ENCODE results near the gene TADA3.
A peak's percentile ranks its signal among the peaks of the same experiment; 100 is the strongest.

TADA3 gene, protein sequence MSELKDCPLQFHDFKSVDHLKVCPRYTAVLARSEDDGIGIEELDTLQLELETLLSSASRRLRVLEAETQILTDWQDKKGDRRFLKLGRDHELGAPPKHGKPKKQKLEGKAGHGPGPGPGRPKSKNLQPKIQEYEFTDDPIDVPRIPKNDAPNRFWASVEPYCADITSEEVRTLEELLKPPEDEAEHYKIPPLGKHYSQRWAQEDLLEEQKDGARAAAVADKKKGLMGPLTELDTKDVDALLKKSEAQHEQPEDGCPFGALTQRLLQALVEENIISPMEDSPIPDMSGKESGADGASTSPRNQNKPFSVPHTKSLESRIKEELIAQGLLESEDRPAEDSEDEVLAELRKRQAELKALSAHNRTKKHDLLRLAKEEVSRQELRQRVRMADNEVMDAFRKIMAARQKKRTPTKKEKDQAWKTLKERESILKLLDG

GRCh38 chr3:9792405-9793160 is at the start of gene TADA3, which contains the start of gene ARPC4:
TADA3 (minus strand) TSS chr3:9792473; CDS start chr3:9791466, 1,007 bp downstream.
ARPC4 (plus strand) TSS chr3:9793082; CDS start chr3:9793122, 40 bp downstream.
- DNase-seq (ENCODE audit: low spot score): peak; percentile 97

- DNase-seq (ENCODE audit: low spot score): no peak
Observed at GRCh38 chr3:9841015-9841414, 48.7 kb upstream of the TADA3 start.

DNA sequence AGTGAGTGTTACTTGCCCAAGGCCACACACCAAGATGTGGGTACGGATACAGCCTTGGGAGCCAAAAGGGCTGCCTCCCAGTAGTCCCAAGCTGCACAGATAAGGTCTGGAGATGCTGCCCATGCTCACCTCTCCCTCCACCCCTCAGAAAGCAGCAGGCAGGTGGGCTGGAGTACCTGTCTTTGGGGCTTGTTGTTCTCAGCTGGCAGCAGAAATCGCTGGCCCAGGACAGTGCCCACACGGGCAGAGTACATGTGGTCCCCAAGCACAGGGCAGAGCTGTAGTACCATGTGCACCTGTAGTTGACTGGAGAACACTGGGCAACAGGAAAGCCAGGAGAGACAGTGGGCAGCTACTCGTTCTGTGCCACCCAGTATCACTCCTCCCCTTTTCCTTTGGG is 46.6 kb upstream of the TADA3 start:
- no peak for DNase-seq (ENCODE audit: low spot score)

DNA sequence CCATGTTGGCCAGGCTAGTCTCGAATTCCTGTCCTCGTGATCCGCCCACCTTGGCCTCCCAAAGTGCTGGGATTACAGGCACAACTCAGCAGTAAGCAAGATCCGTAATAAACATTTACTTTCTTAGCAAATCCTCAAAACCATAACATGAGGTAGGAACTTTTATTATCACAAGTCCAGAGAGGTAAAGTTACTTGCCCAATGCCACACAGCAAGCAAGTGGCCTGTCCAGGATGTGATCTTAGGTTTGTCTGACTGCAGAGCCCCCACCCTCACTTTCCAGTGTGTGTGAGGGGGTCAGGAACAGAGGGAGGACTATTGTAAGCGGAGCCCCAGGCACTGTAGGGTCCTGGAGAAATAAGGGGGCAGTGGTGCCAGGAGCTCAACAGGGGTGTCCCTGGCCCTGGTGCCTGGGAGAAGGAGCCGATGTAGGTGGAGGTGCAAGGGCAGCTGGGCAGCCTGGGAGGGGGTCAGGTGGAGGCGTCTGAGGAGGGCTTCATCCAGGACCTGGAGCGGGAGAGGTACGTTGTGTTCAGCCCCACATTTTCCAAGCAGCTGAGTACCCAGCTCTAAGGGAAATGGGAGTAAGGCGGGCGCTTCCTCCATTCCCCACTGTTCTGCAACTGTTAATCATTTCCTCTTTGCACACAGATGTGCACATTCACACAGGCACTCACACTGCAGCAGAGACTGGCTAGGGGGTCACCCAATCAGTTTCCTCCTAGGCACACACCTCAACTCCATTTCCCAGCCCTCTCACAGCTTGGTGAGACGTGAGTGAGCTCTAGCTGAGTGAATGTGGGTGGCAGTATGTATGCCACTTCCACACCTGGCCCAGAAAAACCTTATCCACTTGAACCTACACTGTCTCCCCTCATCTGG is 45.7 kb upstream of the TADA3 start:
- no peak for DNase-seq (ENCODE audit: low spot score)

- no peak for DNase-seq (ENCODE audit: low spot score)
Observed at GRCh38 chr3:9834520-9835380, 42.5 kb upstream of the TADA3 start.

DNA sequence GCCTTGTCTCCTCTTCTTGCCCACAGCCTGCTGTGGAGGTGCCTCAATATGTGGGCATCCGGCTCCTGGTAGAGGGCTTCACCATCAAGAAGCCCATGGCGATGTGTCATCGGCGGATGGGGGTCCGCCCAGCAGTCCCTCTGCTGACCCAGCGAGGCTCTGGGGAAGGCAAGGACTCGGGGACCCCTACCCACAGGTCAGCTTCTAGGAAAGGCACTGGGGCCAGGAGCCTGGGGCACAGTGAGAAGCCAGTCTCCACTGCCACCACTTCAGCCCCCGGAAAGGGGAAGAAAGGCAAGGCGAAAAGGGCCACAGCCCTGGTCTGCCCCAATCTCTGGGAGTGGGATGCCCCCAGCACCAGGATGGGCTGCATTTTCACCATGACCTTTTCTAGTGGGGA is 40.8 kb upstream of the TADA3 start:
- DNase-seq (ENCODE audit: low spot score): no peak

GRCh38 chr3:9831253-9831652 is 39.0 kb upstream of the TADA3 start:
- DNase-seq (ENCODE audit: low spot score): no peak

- no peak for DNase-seq (ENCODE audit: low spot score)
Observed at GRCh38 chr3:9828801-9829755, 36.8 kb upstream of the TADA3 start.

GRCh38 chr3:9826815-9827573 is 34.7 kb upstream of the TADA3 start:
- peak; percentile 72 for DNase-seq (ENCODE audit: low spot score)

- DNase-seq (ENCODE audit: low spot score): no peak
Observed at GRCh38 chr3:9825451-9826040, 33.3 kb upstream of the TADA3 start.

- peak; percentile 38 for DNase-seq (ENCODE audit: low spot score)
Observed at GRCh38 chr3:9820946-9821345, 28.7 kb upstream of the TADA3 start.

DNA sequence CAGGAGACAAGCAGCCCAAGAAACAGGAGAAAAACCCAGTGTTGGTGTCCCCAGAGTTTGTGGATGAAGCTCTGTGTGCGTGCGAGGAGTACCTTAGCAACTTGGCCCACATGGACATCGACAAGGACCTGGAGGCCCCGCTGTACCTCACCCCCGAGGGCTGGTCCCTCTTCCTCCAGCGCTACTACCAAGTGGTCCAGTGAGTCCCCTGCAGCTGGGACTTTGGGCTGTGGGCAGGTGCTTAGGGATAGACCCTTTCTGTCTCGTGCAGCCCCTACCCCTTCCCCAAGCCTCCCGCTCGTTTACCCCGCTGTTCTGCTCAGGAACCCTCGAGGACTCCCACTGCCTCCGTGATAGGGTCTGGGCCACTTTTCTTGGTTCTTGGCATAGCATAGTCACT is 28.3 kb upstream of the TADA3 start:
- no peak for DNase-seq (ENCODE audit: low spot score)

GRCh38 chr3:9818666-9819335 is 26.5 kb upstream of the TADA3 start:
- no peak for DNase-seq (ENCODE audit: low spot score)

GRCh38 chr3:9817436-9817835 is 25.2 kb upstream of the TADA3 start:
- no peak for DNase-seq (ENCODE audit: low spot score)

- DNase-seq (ENCODE audit: low spot score): no peak
Observed at GRCh38 chr3:9815986-9816385, 23.7 kb upstream of the TADA3 start.

DNA sequence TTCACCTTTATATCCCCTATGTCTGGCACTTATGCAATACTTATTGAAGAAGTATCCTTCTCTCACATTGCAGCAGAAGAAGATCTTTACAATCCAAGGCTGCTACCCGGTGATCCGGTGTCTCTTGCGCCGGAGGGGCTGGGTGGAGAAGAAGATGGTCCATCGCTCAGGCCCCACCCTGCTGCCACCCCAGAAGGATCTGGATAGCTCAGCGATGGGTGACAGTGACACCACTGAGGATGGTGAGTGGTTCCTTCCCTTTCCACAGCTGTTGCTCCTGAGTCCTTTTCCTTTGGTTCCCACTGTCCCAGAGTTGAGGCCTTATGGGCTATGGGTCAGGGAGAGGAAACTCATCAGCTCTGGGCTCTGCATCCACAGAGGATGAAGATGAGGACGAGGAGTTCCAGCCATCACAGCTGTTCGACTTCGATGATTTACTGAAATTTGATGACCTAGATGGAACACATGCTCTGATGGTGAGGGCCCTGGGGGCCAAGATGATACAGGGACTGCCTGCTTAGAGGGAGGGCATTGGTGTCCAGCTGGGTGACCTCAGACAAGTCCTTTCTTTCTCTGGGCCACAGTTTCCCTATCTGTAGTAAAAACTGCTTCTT is 20.7 kb upstream of the TADA3 start:
- no peak for DNase-seq (ENCODE audit: low spot score)

DNA sequence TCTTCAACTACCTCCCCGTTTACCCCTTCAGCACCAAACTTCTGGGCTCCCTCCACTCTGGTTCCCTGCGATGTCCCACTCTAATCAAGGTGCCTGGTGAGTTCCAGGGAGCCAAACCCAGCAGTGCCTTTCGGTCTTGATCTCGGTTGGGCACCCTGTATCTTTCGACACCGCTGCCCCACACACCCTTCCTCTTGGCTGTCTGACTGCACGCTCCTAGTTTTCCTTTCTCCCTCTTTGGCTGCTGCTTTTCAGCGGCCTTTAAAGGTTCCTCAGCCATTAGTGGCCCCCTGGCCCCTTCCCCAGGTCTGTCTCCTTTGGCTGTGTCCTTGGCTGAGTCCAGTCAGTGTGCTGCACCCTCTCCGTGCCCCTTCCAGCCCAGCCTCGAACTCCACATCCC is 18.6 kb upstream of the TADA3 start:
- DNase-seq (ENCODE audit: low spot score): no peak

DNA sequence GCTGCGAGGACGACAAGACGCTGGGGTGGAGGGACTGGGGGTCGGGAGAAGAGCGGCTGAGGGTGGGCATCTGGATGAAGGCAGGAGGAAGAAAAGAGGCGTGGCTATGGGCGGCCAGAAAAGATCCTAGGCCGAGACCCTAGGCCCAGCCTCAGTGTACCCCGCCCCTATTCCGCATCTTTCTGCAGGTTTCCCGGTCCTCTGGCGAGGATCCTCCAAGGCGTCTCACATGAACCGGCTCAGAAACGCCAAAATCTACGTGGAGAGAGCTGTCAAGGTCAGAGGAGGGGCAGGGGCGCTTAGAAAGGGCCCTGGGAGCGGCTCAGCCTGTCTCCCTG is 18.1 kb upstream of the TADA3 start:
- DNase-seq (ENCODE audit: low spot score): no peak

Data from NAMALWA (cell line).